Fibroblast of mammary gland (primary cell): ENCODE results near the gene PCSK5.

Experiments
- DNase-seq: peaks from one replicate; pipeline ENCODE4 v3.0.0-alpha.2; 2010; ENCODE audit warnings: low read depth
- H3K4me3 ChIP-seq: 2 replicates; pipeline ENCODE4 v1.5.1; 2011; ENCODE audit warnings: low read depth, mild to moderate bottlenecking, low read length, moderate library complexity; ENCODE audit not compliant: control insufficient read depth
- TF ChIP-seq, protein P1 (sequence below): conservative IDR thresholded peaks from 2 replicates; pipeline ENCODE4 v1.5.1; 2011; ENCODE audit warnings: low read depth, low read length, inconsistent platforms; ENCODE audit not compliant: control insufficient read depth, insufficient read depth

The PCSK5 gene

DNA sequence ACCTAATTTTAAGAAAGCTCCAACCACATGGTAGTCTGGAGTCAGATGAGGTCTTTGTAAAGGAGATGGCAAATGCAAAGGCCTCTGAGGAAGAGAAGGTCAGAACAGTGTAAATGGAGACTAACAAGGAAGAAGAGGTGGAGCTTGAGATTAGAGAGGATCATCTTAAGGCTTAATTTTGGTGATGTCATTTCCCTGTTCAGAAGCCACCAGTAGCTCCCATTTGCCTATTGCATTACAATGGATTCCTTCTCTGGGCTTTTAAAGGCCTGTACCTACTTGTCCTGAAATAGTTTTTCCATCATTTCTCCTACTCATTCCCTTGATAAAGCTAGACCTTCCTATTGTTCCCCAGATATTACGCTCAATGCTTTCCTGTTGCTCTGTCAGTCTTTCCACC is 16.1 kb downstream of the PCSK5 start:
- H3K4me3 ChIP-seq = no peak overlapping the region
- TF ChIP-seq, protein P1, sequence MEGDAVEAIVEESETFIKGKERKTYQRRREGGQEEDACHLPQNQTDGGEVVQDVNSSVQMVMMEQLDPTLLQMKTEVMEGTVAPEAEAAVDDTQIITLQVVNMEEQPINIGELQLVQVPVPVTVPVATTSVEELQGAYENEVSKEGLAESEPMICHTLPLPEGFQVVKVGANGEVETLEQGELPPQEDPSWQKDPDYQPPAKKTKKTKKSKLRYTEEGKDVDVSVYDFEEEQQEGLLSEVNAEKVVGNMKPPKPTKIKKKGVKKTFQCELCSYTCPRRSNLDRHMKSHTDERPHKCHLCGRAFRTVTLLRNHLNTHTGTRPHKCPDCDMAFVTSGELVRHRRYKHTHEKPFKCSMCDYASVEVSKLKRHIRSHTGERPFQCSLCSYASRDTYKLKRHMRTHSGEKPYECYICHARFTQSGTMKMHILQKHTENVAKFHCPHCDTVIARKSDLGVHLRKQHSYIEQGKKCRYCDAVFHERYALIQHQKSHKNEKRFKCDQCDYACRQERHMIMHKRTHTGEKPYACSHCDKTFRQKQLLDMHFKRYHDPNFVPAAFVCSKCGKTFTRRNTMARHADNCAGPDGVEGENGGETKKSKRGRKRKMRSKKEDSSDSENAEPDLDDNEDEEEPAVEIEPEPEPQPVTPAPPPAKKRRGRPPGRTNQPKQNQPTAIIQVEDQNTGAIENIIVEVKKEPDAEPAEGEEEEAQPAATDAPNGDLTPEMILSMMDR = no peak
- DNase-seq = no peak

DNA sequence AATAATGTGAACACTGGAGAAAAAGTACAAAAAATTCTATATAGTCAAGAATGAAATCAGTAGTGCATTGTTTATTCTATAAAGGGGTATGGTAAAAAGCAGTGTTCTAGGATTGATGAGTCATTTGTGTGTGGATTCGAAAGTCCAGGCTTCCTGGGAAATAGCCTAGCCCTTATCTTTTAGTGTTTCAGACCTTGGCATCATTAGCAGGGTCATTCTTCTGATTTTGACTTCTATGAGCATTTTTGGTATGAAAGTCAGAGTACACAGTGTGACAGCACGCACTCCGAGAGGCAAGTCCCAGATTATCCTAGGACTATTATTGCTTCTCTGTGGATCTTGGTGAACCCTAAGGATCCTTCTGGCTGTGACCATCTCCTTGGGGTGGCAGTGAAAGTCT is 16.9 kb downstream of the PCSK5 start:
- no peak overlapping the region for H3K4me3 ChIP-seq
- TF ChIP-seq, protein P1 = no peak
- peak; percentile 22 for DNase-seq

DNA sequence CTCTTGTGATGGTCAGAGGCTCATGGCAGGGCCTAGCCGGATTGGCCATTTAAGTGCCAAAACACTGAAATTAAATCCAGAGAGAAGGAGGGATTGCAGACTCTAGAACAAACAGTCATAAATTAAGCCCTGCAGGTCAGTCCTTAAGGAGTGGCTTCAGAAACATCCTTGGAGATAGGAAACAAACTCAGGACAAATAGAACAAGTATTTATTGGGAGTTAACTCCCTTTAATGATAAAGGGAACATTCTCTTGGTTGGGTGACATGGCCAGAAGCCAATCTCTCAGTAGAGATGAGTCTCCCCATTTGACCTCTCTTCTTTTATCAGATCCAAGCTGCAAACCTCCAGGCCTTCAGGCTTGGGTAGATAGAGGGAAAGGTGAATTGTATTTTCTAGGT is 17.4 kb downstream of the PCSK5 start:
- no peak overlapping the region for H3K4me3 ChIP-seq
- TF ChIP-seq, protein P1 = no peak
- no peak for DNase-seq

DNA sequence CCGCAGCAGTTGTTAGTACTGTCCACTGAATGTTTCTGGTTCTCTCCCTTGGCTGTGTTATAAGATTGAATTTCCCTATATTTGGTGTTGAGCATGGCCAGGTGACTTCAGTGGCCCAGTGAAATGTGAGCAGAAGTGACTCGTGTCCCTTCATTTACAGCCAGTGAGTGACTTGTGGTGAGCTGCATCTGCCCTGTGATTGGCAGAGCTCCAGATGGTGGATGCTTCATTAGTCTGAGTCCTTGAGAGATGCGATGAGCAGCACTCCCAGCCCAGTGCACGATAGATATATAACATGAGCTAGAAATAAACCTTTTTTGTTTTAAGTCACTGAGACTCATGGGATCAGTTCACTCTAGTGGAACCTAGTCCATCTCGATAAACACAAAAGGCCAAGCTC is 19.3 kb downstream of the PCSK5 start:
- TF ChIP-seq, protein P1 = no peak
- no peak overlapping the region for H3K4me3 ChIP-seq
- DNase-seq = peak; percentile 31

DNA sequence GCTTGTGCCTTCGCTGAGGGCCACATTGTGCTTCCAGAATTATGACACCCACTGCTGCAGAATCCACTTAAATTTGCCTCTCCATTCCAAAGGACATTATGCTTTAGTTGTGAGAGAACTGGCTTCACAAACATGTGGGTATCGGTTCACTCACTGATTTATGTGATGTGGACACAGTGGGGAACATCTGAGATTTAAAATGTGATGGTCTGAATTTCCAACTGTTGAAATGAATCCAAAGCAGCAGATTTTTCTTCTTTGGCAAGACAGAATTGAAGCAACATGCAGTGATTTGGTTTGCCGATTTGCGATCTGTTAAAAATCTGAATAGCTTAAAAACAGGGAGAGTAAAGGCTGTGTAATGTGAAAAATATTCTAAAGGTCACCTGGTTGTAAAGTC is 20.3 kb downstream of the PCSK5 start:
- H3K4me3 ChIP-seq = no peak overlapping the region
- peak; percentile 15 for DNase-seq
- TF ChIP-seq, protein P1 = no peak

DNA sequence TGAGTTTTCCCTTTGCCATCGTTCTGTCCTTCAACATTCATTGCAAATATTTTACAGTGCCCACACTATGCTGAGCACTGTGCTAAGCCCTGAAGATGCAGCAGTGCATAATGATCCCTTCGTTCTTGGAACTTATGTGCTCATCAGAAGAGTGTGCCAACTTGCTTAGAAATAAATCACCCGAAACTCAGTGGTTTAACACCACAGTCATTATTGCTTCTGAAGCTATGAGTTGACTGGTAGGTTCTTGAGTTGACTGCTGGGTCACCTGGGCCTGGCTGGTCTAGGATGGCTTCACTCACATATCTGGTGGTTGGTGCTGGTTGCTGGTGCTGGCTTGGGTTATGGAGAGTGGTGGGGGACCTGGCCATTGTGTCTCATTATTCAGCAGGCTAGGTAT is 20.9 kb downstream of the PCSK5 start:
- TF ChIP-seq, protein P1 = no peak
- no peak for DNase-seq
- H3K4me3 ChIP-seq = no peak overlapping the region

DNA sequence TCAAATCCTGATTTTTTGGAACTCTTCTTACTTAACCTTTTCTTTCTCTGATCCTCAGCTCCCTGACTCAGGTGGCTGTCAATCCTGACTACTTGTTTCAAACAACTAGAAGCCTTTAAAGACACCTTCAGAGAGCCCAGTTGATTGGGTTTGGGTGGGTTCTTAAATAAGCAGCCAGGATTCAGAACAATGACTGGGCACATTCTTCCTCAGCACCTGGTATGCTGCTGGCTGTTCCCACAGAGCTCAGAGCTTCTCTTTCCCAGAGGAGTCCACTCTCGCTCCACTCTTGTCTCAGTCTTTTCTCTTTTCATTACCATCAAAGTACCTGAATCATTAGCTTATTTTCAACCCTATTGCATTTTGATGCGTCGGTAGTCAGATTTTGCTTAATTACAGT is 22.5 kb downstream of the PCSK5 start:
- DNase-seq = no peak
- TF ChIP-seq, protein P1 = no peak
- H3K4me3 ChIP-seq = no peak overlapping the region
